ENCODE results near the gene CSH1. TPM values are rescaled to one million over a fixed set of nuclear protein-coding genes. Genes with fewer than 3 reads are reported as not detected.

CSH1 gene
- total RNA-seq, 1 experiment from 2014 or later, result not detected

- Histone ChIP-seq H3K18ac (ENCODE audit: insufficient read length, low read depth, low read length) (no peak overlapping the region), H4K5ac (ENCODE audit: insufficient read length, low read depth, low read length) (no peak overlapping the region), H2BK5ac (ENCODE audit: insufficient read length, low read length) (no peak overlapping the region), H3K23me2 (ENCODE audit: insufficient read length, low read depth, low read length, poor library complexity, severe bottlenecking) (no peaks in the 10 kb centered on the region), H4K8ac (replicated peaks; ENCODE audit: insufficient read length, low read depth, low read length) (no peak overlapping the region), H2BK20ac (ENCODE audit: low read depth, low read length, poor library complexity, severe bottlenecking) (no peak overlapping the region), H3K4ac (ENCODE audit: low read depth, low read length) (no peak overlapping the region), H3K27ac (ENCODE audit: insufficient read length, low read depth, low read length) (no peak overlapping the region), H2BK15ac (ENCODE audit: low read depth, low read length) (no peak overlapping the region), H2AFZ (ENCODE audit: low read length) (no peak overlapping the region), H3K14ac (ENCODE audit: insufficient read depth, low read length) (no peak overlapping the region), H2BK12ac (ENCODE audit: insufficient read length, low read depth, low read length) (no peak overlapping the region), H3T11ph (ENCODE audit: low read length) (no peak overlapping the region), H3K9ac (ENCODE audit: extremely low read depth, insufficient read length, low read length) (no peak overlapping the region), H3K23ac (ENCODE audit: insufficient read length, low read depth, low read length) (no peak overlapping the region), H3K9me3 (ENCODE audit: control insufficient read depth, low read depth, low read length) (no peaks in the 10 kb centered on the region), H3K79me1 (ENCODE audit: insufficient read depth, low read depth, low read length, poor library complexity, severe bottlenecking) (no peaks in the 10 kb centered on the region), H4K91ac (ENCODE audit: insufficient read length, low read depth, low read length) (no peak overlapping the region), H3K56ac (ENCODE audit: insufficient read length, low read depth, low read length) (no peak overlapping the region), H3K4me2 (ENCODE audit: insufficient read depth, insufficient read length, low read length) (no peak overlapping the region), H4K20me1 (ENCODE audit: control insufficient read depth, insufficient read depth, insufficient read length) (no peaks in the 10 kb centered on the region), H3K4me1 (ENCODE audit: insufficient read depth, low read length) (no peaks in the 10 kb centered on the region; the same call in 1 of the 2 replicates), H3K79me2 (ENCODE audit: insufficient read depth, low read length) (no peaks in the 10 kb centered on the region), H3K27me3 (ENCODE audit: insufficient read depth, low read length) (no peaks in the 10 kb centered on the region), H2BK120ac (ENCODE audit: low read depth, low read length, poor library complexity, severe bottlenecking) (no peak overlapping the region), H2AK5ac (ENCODE audit: insufficient read length, low read length) (no peak overlapping the region)
- no peak for TF ChIP-seq CTCF (conservative IDR thresholded peaks at IDR 0.05)
- Mint-ChIP-seq H3K27me3 (ENCODE audit: low read depth) (no peaks in the 10 kb centered on the region; the same call in 1 of the 2 replicates), H3K27ac (no peak overlapping the region), H3K9me3 (no peaks in the 10 kb centered on the region), H3K4me3 (no peak overlapping the region), H3K36me3 (ENCODE audit: insufficient read depth in 1 of 3, low read depth in 3 of 3) (no peaks in the 10 kb centered on the region), H3K4me1 (peaks cover 15 to 21% of the 10 kb centered on the region in 2 experiments)
- DNase-seq, result no peak
- no CpG with 5 or more reads among the region's 10 CpGs for WGBS (ENCODE audit: extremely low coverage, insufficient read length, low lambda C conversion rate)
Observed at GRCh38 chr17:63928172-63928666, 31.8 kb upstream of the CSH1 start.
